IMR-90 (cell line): Measurements from ENCODE around the gene MNAT1. TPM values are rescaled to one million over a fixed set of nuclear protein-coding genes. Genes with fewer than 3 reads are reported as not detected.

Experiments used
- ATAC-seq: fragments of 200-7000 bp; cut with Tn5 transposase; 2 replicates; pipeline ENCODE4 v1.9.1; 2020; ENCODE audit warnings: low read depth, mild to moderate bottlenecking, moderate library complexity
- BruUV-seq: library from RNA; stranded (reverse); fragments of 400-500 nt; replicated peaks from 2 replicates; lab custom pipeline; 2021; lab: Mats Ljungman, UMichigan
- CTCF ChIA-PET: fragments of 300-600 bp; formaldehyde crosslinking; extraction: SDS; loops from one replicate; lab custom pipeline; 2021; ENCODE audit warnings: antibody characterized with exemption; lab: Yijun Ruan, JAX
- POLR2A ChIA-PET: fragments of 300-600 bp; sonication (Branson Sonifier 250); formaldehyde crosslinking; loops from one replicate; lab custom pipeline; 2022; ENCODE audit warnings: antibody characterized with exemption; ENCODE audit not compliant: unreplicated experiment; lab: Charles Lee
- DNase-seq: peaks from one replicate; pipeline ENCODE4 v3.0.0; 2013
- H2AFZ ChIP-seq: replicated peaks from 2 replicates; pipeline ENCODE3; 2013; ENCODE audit warnings: low read length, mild to moderate bottlenecking; ENCODE audit not compliant: poor library complexity
- H2AK5ac ChIP-seq: 2 replicates; pipeline ENCODE4 v1.6.1; 2013; ENCODE audit warnings: low read depth, low read length, inconsistent platforms
- H2AK9ac ChIP-seq: replicated peaks from 2 replicates; pipeline ENCODE3; 2013; ENCODE audit warnings: mild to moderate bottlenecking, low read depth, low read length, moderate library complexity; ENCODE audit not compliant: poor library complexity
- H2BK120ac ChIP-seq: 2 replicates; pipeline ENCODE4 v1.6.1; 2013; ENCODE audit warnings: low read depth, low read length, inconsistent platforms
- H2BK15ac ChIP-seq: 3 replicates; pipeline ENCODE4 v1.6.1; 2013; ENCODE audit warnings: low read depth, low read length, inconsistent platforms
- H2BK20ac ChIP-seq: 2 replicates; pipeline ENCODE4 v1.6.1; 2013; ENCODE audit warnings: low read depth, mild to moderate bottlenecking, inconsistent platforms, low read length, moderate library complexity
- H2BK5ac ChIP-seq: 2 replicates; pipeline ENCODE4 v1.6.1; 2013; ENCODE audit warnings: mild to moderate bottlenecking, low read depth, low read length, inconsistent platforms; ENCODE audit not compliant: poor library complexity, severe bottlenecking
- H3K14ac ChIP-seq: replicated peaks from 2 replicates; pipeline ENCODE4 v1.6.1; 2013; ENCODE audit warnings: low read depth, low read length, inconsistent platforms
- H3K18ac ChIP-seq: 2 replicates; pipeline ENCODE4 v1.6.1; 2013; ENCODE audit warnings: low read depth, low read length, control low read depth
- H3K23ac ChIP-seq: 2 replicates; pipeline ENCODE4 v1.6.1; 2013; ENCODE audit warnings: low read depth, low read length, inconsistent platforms
- H3K27ac ChIP-seq: 2 replicates; pipeline ENCODE4 v1.5.1; 2013; ENCODE audit warnings: mild to moderate bottlenecking, control low read depth, low read length; ENCODE audit not compliant: insufficient read depth
- H3K27me3 ChIP-seq: 2 replicates; pipeline ENCODE4 v1.6.1; 2013; ENCODE audit warnings: low read length; ENCODE audit not compliant: control insufficient read depth, insufficient read depth
- H3K36me3 ChIP-seq: 2 replicates; pipeline ENCODE4 v1.6.1; 2013; ENCODE audit warnings: low read length, mixed read lengths; ENCODE audit not compliant: control insufficient read depth, insufficient read depth
- H3K4ac ChIP-seq: 2 replicates; pipeline ENCODE4 v1.6.1; 2013; ENCODE audit warnings: low read depth, low read length, inconsistent platforms
- H3K4me1 ChIP-seq: 2 replicates; pipeline ENCODE4 v1.6.1; 2013; ENCODE audit warnings: low read length, mixed read lengths; ENCODE audit not compliant: control insufficient read depth, insufficient read depth
- H3K4me2 ChIP-seq: 2 replicates; pipeline ENCODE4 v1.6.1; 2013; ENCODE audit warnings: low read depth, mild to moderate bottlenecking, control low read depth, low read length, moderate library complexity
- H3K4me3 ChIP-seq: 2 replicates; pipeline ENCODE4 v1.5.1; 2013; ENCODE audit warnings: low read depth, mild to moderate bottlenecking, control low read depth, low read length, moderate library complexity; ENCODE audit not compliant: insufficient read depth
- H3K56ac ChIP-seq: 2 replicates; pipeline ENCODE4 v1.6.1; 2013; ENCODE audit warnings: low read length, inconsistent platforms; ENCODE audit not compliant: insufficient read depth; ENCODE audit errors: extremely low read depth
- H3K79me1 ChIP-seq, 2 experiments: 2 replicates each; pipeline ENCODE4 v1.6.1; 2013; ENCODE audit warnings: low read length in 2 of 2, inconsistent platforms in 1 of 2, low read depth in 1 of 2
- H3K9ac ChIP-seq: 2 replicates; pipeline ENCODE4 v1.6.1; 2013; ENCODE audit warnings: low read depth, low read length, control low read depth
- H3K9me1 ChIP-seq: 2 replicates; pipeline ENCODE4 v1.6.1; 2013; ENCODE audit warnings: low read length, inconsistent platforms; ENCODE audit not compliant: insufficient read depth
- H3K9me3 ChIP-seq: 2 replicates; pipeline ENCODE4 v1.6.1; 2013; ENCODE audit warnings: low read length; ENCODE audit not compliant: control insufficient read depth, insufficient read depth
- H4K20me1 ChIP-seq: 2 replicates; pipeline ENCODE4 v1.6.1; 2013; ENCODE audit warnings: low read length, inconsistent platforms; ENCODE audit not compliant: insufficient read depth
- H4K5ac ChIP-seq: 2 replicates; pipeline ENCODE4 v1.6.1; 2013; ENCODE audit warnings: mild to moderate bottlenecking, low read depth, low read length, control low read depth
- H4K8ac ChIP-seq, 2 experiments: 2 replicates each; pipeline ENCODE4 v1.6.1; 2013; ENCODE audit warnings: low read depth in 2 of 2, low read length in 2 of 2, control low read depth in 1 of 2, inconsistent platforms in 1 of 2
- H4K91ac ChIP-seq: 2 replicates; pipeline ENCODE4 v1.6.1; 2013; ENCODE audit warnings: low read depth, low read length, inconsistent platforms; ENCODE audit not compliant: insufficient read depth
- BHLHE40 ChIP-seq: fragments of 150-350 bp; IDR thresholded peaks from 2 replicates; pipeline ENCODE4 v1.6.1; 2016; ENCODE audit warnings: mild to moderate bottlenecking, low read depth, low read length
- CEBPB ChIP-seq: IDR thresholded peaks from 2 replicates; pipeline ENCODE4 v1.6.1; 2012; ENCODE audit warnings: low read depth, low read length, improper control_type of control experiment
- CHD1 ChIP-seq: IDR thresholded peaks from 2 replicates; pipeline ENCODE4 v1.6.1; 2012; ENCODE audit warnings: low read depth, low read length, improper control_type of control experiment
- MAFK ChIP-seq: IDR thresholded peaks from 2 replicates; pipeline ENCODE4 v1.6.1; 2012; ENCODE audit warnings: low read depth, low read length, improper control_type of control experiment
- MAZ ChIP-seq: IDR thresholded peaks from 2 replicates; pipeline ENCODE4 v1.6.1; 2012; ENCODE audit warnings: low read depth, mild to moderate bottlenecking, low read length, improper control_type of control experiment, moderate library complexity, borderline replicate concordance
- MXI1 ChIP-seq: IDR thresholded peaks from 2 replicates; pipeline ENCODE4 v1.6.1; 2012; ENCODE audit warnings: low read depth, mild to moderate bottlenecking, low read length, moderate library complexity, borderline replicate concordance
- NFE2L2 ChIP-seq: fragments of 150-350 bp; IDR thresholded peaks from 2 replicates; pipeline ENCODE4 v1.6.1; 2016; ENCODE audit warnings: low read depth, mild to moderate bottlenecking, low read length
- POLR2A ChIP-seq: IDR thresholded peaks from 2 replicates; pipeline ENCODE4 v1.6.1; 2012; ENCODE audit warnings: mild to moderate bottlenecking, low read depth, low read length
- RAD21 ChIP-seq: IDR thresholded peaks from 2 replicates; pipeline ENCODE4 v1.6.1; 2012; ENCODE audit warnings: low read length, improper control_type of control experiment
- RCOR1 ChIP-seq: IDR thresholded peaks from 2 replicates; pipeline ENCODE4 v1.6.1; 2012; ENCODE audit warnings: mild to moderate bottlenecking, low read length, improper control_type of control experiment; ENCODE audit not compliant: insufficient replicate concordance
- RFX5 ChIP-seq: IDR thresholded peaks from 2 replicates; pipeline ENCODE4 v1.8.0; 2012; ENCODE audit warnings: low read depth, mild to moderate bottlenecking, low read length, moderate library complexity
- SMC3 ChIP-seq: fragments of 150-350 bp; IDR thresholded peaks from 2 replicates; pipeline ENCODE4 v1.6.1; 2016; ENCODE audit warnings: low read depth, mild to moderate bottlenecking, antibody characterized with exemption, low read length, moderate library complexity
- dilution Hi-C: fragments of 300-500 bp; cut with HindIII; formaldehyde crosslinking; loops from one replicate; pipeline ENCODE4 v1.14.3; 2018; ENCODE audit warnings: low sequenced_read_pairs; ENCODE audit not compliant: unreplicated experiment
- in situ Hi-C: fragments of 300-500 bp; cut with MboI; formaldehyde crosslinking; loops from 3 replicates; pipeline ENCODE4 v1.14.3; 2019; ENCODE audit warnings: low sequenced_read_pairs, inconsistent platforms, mixed read lengths
- intact Hi-C: fragments of 100-400 bp; cut with micrococcal nuclease; formaldehyde crosslinking; loops from 2 replicates; pipeline ENCODE4 v1.10.0; 2022
- polyA plus RNA-seq, 3 experiments: library from polyadenylated mRNA; depleted of rRNA; stranded (reverse); fragments of >200 nt; gene quantifications; 2 replicates each; pipeline ENCODE4 v1.2.3, GENCODE V29; 2012; ENCODE audit warnings: low replicate concordance in 1 of 3
- total RNA-seq: library from RNA; depleted of rRNA; stranded (reverse); fragments of >200 nt; gene quantifications from 2 replicates; pipeline ENCODE4 v1.2.3, GENCODE V29; 2012
- TF ChIP-seq, protein P1 (sequence below): fragments of 150-350 bp; IDR thresholded peaks from 2 replicates; pipeline ENCODE4 v1.6.1; 2016; ENCODE audit warnings: low read depth, mild to moderate bottlenecking, low read length, moderate library complexity, borderline replicate concordance
- TF ChIP-seq, protein P2 (sequence below): conservative IDR thresholded peaks from 2 replicates; pipeline ENCODE4 v1.5.1; 2012; ENCODE audit warnings: mild to moderate bottlenecking, low read depth, low read length, improper control_type of control experiment
- TF ChIP-seq, protein P3 (sequence below): fragments of 150-350 bp; IDR thresholded peaks from 2 replicates; pipeline ENCODE4 v1.6.1; 2017; ENCODE audit warnings: mild to moderate bottlenecking, antibody characterized with exemption, low read length, low read depth

Gene MNAT1
- total and polyA plus RNA-seq, 2 of the 4 experiments (the other 2 are of a cell fraction) = 48.2 to 53.0 TPM

DNA sequence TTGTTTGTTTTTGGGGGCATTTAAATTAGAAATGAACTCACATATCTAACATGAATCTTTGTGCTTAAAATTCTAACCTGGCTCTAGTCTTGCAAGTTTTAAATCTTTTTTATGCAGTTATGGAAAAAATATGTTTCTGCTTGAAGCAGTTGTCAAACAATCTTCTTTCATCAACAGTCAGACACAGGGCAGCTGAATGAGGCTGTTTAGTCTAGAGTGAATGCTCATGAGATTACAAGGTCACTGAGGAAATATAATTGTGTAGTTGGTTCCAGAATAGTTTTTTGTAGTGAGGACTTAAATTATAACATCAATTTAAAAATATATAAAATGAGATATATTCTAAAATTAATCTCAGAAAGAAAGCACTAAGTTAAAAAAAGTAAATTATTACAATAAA is 169.8 kb downstream of the MNAT1 start:
- H4K20me1 ChIP-seq = peaks cover 3% of the 10 kb centered on the region; the same call in 1 of the 2 replicates
- H3K4me2 ChIP-seq = no peak overlapping the region
- H2BK120ac ChIP-seq = no peak overlapping the region
- H3K27ac ChIP-seq = no peak overlapping the region
- no peak overlapping the region for H3K4ac ChIP-seq
- H2AK5ac ChIP-seq = no peak overlapping the region
- CTCF ChIA-PET = no interaction called here
- intact Hi-C loops (no loop called here), in situ Hi-C loops (no loop called here), dilution Hi-C loops (no loop called here)
- H2BK15ac ChIP-seq = no peak overlapping the region
- no peaks in the 10 kb centered on the region; the same call in 1 of the 2 replicates for H3K4me1 ChIP-seq
- peaks cover 11 to 22% of the 10 kb centered on the region in 2 experiments for H3K79me1 ChIP-seq
- H3K36me3 ChIP-seq = no peaks in the 10 kb centered on the region
- no peak overlapping the region for H3K56ac ChIP-seq
- H4K91ac ChIP-seq = no peak overlapping the region
- H3K23ac ChIP-seq = no peak overlapping the region
- H3K9me3 ChIP-seq = no peaks in the 10 kb centered on the region
- no peaks in the 10 kb centered on the region for H3K27me3 ChIP-seq
- H2AK9ac ChIP-seq = no peak overlapping the region
- H4K8ac ChIP-seq = no peak overlapping the region
- H3K4me3 ChIP-seq = no peak overlapping the region
- H3K14ac ChIP-seq = no peak overlapping the region
- H3K9me1 ChIP-seq = no peaks in the 10 kb centered on the region; the same call in 1 of the 2 replicates
- ATAC-seq = no peak
- no peak overlapping the region for H3K18ac ChIP-seq
- DNase-seq = peak; percentile 31
- POLR2A ChIA-PET = no interaction called here
- H4K5ac ChIP-seq = no peak overlapping the region
- no TSS peak for BruUV-seq
- H2BK20ac ChIP-seq = no peak overlapping the region
- TF ChIP-seq MAZ = no peak
- no peak for TF ChIP-seq RFX5
- TF ChIP-seq BHLHE40 = no peak
- TF ChIP-seq MAFK = no peak
- TF ChIP-seq SMC3 = no peak
- no peak for TF ChIP-seq POLR2A
- TF ChIP-seq RAD21 = no peak
- TF ChIP-seq MXI1 = no peak
- TF ChIP-seq CHD1 = no peak
- TF ChIP-seq, protein P1, sequence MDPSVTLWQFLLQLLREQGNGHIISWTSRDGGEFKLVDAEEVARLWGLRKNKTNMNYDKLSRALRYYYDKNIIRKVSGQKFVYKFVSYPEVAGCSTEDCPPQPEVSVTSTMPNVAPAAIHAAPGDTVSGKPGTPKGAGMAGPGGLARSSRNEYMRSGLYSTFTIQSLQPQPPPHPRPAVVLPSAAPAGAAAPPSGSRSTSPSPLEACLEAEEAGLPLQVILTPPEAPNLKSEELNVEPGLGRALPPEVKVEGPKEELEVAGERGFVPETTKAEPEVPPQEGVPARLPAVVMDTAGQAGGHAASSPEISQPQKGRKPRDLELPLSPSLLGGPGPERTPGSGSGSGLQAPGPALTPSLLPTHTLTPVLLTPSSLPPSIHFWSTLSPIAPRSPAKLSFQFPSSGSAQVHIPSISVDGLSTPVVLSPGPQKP = no peak
- TF ChIP-seq, protein P2, sequence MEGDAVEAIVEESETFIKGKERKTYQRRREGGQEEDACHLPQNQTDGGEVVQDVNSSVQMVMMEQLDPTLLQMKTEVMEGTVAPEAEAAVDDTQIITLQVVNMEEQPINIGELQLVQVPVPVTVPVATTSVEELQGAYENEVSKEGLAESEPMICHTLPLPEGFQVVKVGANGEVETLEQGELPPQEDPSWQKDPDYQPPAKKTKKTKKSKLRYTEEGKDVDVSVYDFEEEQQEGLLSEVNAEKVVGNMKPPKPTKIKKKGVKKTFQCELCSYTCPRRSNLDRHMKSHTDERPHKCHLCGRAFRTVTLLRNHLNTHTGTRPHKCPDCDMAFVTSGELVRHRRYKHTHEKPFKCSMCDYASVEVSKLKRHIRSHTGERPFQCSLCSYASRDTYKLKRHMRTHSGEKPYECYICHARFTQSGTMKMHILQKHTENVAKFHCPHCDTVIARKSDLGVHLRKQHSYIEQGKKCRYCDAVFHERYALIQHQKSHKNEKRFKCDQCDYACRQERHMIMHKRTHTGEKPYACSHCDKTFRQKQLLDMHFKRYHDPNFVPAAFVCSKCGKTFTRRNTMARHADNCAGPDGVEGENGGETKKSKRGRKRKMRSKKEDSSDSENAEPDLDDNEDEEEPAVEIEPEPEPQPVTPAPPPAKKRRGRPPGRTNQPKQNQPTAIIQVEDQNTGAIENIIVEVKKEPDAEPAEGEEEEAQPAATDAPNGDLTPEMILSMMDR = no peak
- no peak for TF ChIP-seq RCOR1
- TF ChIP-seq, protein P3, sequence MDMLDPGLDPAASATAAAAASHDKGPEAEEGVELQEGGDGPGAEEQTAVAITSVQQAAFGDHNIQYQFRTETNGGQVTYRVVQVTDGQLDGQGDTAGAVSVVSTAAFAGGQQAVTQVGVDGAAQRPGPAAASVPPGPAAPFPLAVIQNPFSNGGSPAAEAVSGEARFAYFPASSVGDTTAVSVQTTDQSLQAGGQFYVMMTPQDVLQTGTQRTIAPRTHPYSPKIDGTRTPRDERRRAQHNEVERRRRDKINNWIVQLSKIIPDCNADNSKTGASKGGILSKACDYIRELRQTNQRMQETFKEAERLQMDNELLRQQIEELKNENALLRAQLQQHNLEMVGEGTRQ = no peak
- TF ChIP-seq CEBPB = no peak
- no peak for TF ChIP-seq NFE2L2
- H2AFZ ChIP-seq = no peak overlapping the region
- no peak overlapping the region for H2BK5ac ChIP-seq
- H3K9ac ChIP-seq = no peak overlapping the region
